Right forelimb (tissue), 1 donor: Measurements from ENCODE around the gene PLD5.
"Not testable (repeated sequence)": the region's sequence is repeated elsewhere in the genome, so short reads cannot be mapped to it uniquely, and the experiment has no call there.

Experiments
- DNase-seq: peaks from one replicate; pipeline ENCODE4 v3.0.0-alpha.2; 2018

Gene PLD5

GRCh38 chr1:242416657-242417056, 107.8 kb downstream of the PLD5 start:
- no peak for DNase-seq

- DNase-seq, result no peak
Observed at GRCh38 chr1:242412921-242413320, 111.6 kb downstream of the PLD5 start.

GRCh38 chr1:242411901-242412300, 112.6 kb downstream of the PLD5 start:
- no peak for DNase-seq

GRCh38 chr1:242405947-242406346, 118.5 kb downstream of the PLD5 start:
- no peak for DNase-seq

- DNase-seq, result no peak
Observed at GRCh38 chr1:242404296-242404695, 120.2 kb downstream of the PLD5 start.

GRCh38 chr1:242402956-242403355, 121.5 kb downstream of the PLD5 start:
- no peak for DNase-seq

GRCh38 chr1:242401937-242402336, 122.6 kb downstream of the PLD5 start:
- DNase-seq, result no peak

GRCh38 chr1:242398351-242398750, 126.1 kb downstream of the PLD5 start:
- DNase-seq, result no peak

- no peak for DNase-seq
Observed at GRCh38 chr1:242391896-242392295, 132.6 kb downstream of the PLD5 start.

- not testable (repeated sequence) for DNase-seq
Observed at GRCh38 chr1:242376121-242376520, 148.4 kb downstream of the PLD5 start.

- not testable (repeated sequence) for DNase-seq
Observed at GRCh38 chr1:242350446-242350845, 174.1 kb downstream of the PLD5 start.

GRCh38 chr1:242349636-242350035, 174.9 kb downstream of the PLD5 start:
- DNase-seq, result no peak

- not testable (repeated sequence) for DNase-seq
Observed at GRCh38 chr1:242330865-242331264, 193.6 kb downstream of the PLD5 start.

- DNase-seq, result not testable (repeated sequence)
Observed at GRCh38 chr1:242327381-242327780, 197.1 kb downstream of the PLD5 start.

GRCh38 chr1:242321981-242322380, 202.5 kb downstream of the PLD5 start:
- not testable (repeated sequence) for DNase-seq

GRCh38 chr1:242318140-242318539, 206.4 kb downstream of the PLD5 start:
- no peak for DNase-seq

- DNase-seq, result not testable (repeated sequence)
Observed at GRCh38 chr1:242314865-242315264, 209.6 kb downstream of the PLD5 start.

- DNase-seq, result not testable (repeated sequence)
Observed at GRCh38 chr1:242314085-242314649, 210.3 kb downstream of the PLD5 start.

- DNase-seq, result not testable (repeated sequence)
Observed at GRCh38 chr1:242308681-242309080, 215.8 kb downstream of the PLD5 start.

- not testable (repeated sequence) for DNase-seq
Observed at GRCh38 chr1:242293781-242294180, 230.7 kb downstream of the PLD5 start.

GRCh38 chr1:242288067-242288466, 236.4 kb downstream of the PLD5 start:
- not testable (repeated sequence) for DNase-seq

- DNase-seq, result not testable (repeated sequence)
Observed at GRCh38 chr1:242282758-242283485, 241.6 kb downstream of the PLD5 start.

GRCh38 chr1:242278406-242278805, 246.1 kb downstream of the PLD5 start:
- DNase-seq, result not testable (repeated sequence)

- not testable (repeated sequence) for DNase-seq
Observed at GRCh38 chr1:242276769-242277168, 247.7 kb downstream of the PLD5 start.

- not testable (repeated sequence) for DNase-seq
Observed at GRCh38 chr1:242267004-242267403, 257.5 kb downstream of the PLD5 start.
